ENCODE data around the gene CLIC1.
A peak's percentile ranks its signal among the peaks of the same experiment; 100 is the strongest.

The CLIC1 gene

GRCh38 chr6:31727717-31728671 lies 8.3 kb downstream of the CLIC1 start:
- no peak overlapping the region for H2BK12ac ChIP-seq (ENCODE audit: low read length)

DNA sequence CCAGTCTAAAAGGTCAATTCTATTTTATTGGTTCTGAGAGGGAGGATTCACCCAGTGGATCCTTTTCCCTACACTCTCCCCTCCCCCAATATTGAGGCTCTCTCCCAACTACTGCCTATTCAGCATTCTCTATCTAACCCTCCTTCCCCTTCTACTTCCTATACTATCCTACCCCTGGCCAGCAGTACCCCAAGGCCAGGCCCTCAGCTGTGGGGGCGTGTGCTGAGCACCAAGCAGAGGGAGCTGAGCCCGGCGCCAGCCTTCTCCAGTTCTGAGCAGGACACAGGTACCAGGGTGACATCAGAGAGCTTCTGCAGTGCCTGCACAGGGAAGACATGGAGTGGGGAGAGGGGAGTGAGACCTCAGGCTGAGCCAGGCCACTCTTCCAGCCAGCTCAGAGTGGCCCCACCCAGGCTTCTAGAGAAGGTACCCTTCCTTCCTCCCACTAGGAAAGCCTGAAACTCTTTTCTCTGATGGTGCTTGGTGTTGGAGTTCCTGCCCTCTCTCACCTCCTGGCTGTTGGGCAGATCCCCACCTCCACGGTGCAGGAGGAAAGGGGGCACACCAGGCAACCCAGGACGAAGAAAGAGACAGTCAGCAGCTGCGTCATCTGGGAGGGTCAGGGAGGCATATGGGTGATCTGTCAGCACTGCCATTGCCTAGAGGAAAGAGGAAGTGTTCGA lies 9.2 kb downstream of the CLIC1 start:
- Histone ChIP-seq H3K18ac (ENCODE audit: low read length) (no peak overlapping the region), H3K14ac (ENCODE audit: low read length) (no peak overlapping the region), H3K4me2 (ENCODE audit: low read length) (no peak overlapping the region), H3K79me1 (ENCODE audit: low read length) (peaks cover 7% of the 10 kb centered on the region), H3K23ac (ENCODE audit: low read length) (no peak overlapping the region), H4K12ac (ENCODE audit: low read depth, low read length) (no peak overlapping the region), H3K36me3 (ENCODE audit: control insufficient read depth in 1 of 2, insufficient read depth in 2 of 2, low read length in 2 of 2) (peaks cover 29 to 47% of the 10 kb centered on the region in 2 experiments), H3K27ac (ENCODE audit: low read depth, low read length) (no peak overlapping the region), H3K4ac (ENCODE audit: low read depth, low read length) (no peak overlapping the region), H4K8ac (ENCODE audit: low read depth, low read length) (no peak overlapping the region), H2BK5ac (ENCODE audit: low read depth, low read length, poor library complexity) (no peak overlapping the region), H4K91ac (ENCODE audit: low read depth, low read length) (no peak overlapping the region), H3K4me1 (ENCODE audit: control insufficient read depth in 1 of 2, insufficient read depth in 2 of 2, low read length in 2 of 2) (peaks cover 6 to 7% of the 10 kb centered on the region in 2 experiments), H2AK5ac (ENCODE audit: low read length) (no peak overlapping the region), H3K79me2 (ENCODE audit: control insufficient read depth, insufficient read depth, low read length, poor library complexity) (peaks cover 6% of the 10 kb centered on the region), H3K9me3 (ENCODE audit: insufficient read depth, low read depth, low read length) (no peaks in the 10 kb centered on the region), H2BK120ac (ENCODE audit: insufficient read depth, low read length, poor library complexity) (no peak overlapping the region), H3K9ac (ENCODE audit: low read length) (no peak overlapping the region), H3K4me3 (ENCODE audit: low read depth, low read length) (no peak overlapping the region), H2BK12ac (ENCODE audit: low read length) (no peak overlapping the region), H3K27me3 (ENCODE audit: insufficient read depth, low read length) (no peaks in the 10 kb centered on the region), H2AFZ (ENCODE audit: insufficient read depth, low read length, poor library complexity) (no peak overlapping the region)
- no CpG with 5 or more reads among the region's 7 CpGs for WGBS (ENCODE audit: extremely low coverage, insufficient coverage, insufficient read length)
- DNase-seq, result peak; percentile 27 to 29

More at GRCh38 chr6:31727717-31728671, 8.3 kb downstream of the CLIC1 start:
- Histone ChIP-seq H3K18ac (ENCODE audit: low read length) (peak overlapping the region; percentile 73), H3K4ac (ENCODE audit: low read depth, low read length) (no peak overlapping the region), H2BK120ac (ENCODE audit: insufficient read depth, low read length, poor library complexity) (no peak overlapping the region), H3K9ac (ENCODE audit: low read length) (no peak overlapping the region), H2AK5ac (ENCODE audit: low read length) (no peak overlapping the region), H3K9me3 (ENCODE audit: insufficient read depth, low read depth, low read length) (no peaks in the 10 kb centered on the region), H2BK5ac (ENCODE audit: low read depth, low read length, poor library complexity) (no peak overlapping the region), H3K14ac (ENCODE audit: low read length) (no peak overlapping the region), H3K79me2 (ENCODE audit: control insufficient read depth, insufficient read depth, low read length, poor library complexity) (peaks cover 6% of the 10 kb centered on the region), H4K12ac (ENCODE audit: low read depth, low read length) (no peak overlapping the region), H3K27me3 (ENCODE audit: insufficient read depth, low read length) (no peaks in the 10 kb centered on the region), H4K91ac (ENCODE audit: low read depth, low read length) (no peak overlapping the region), H3K4me1 (ENCODE audit: control insufficient read depth in 1 of 2, insufficient read depth in 2 of 2, low read length in 2 of 2) (peaks cover 6 to 7% of the 10 kb centered on the region in 2 experiments), H3K23ac (ENCODE audit: low read length) (no peak overlapping the region), H3K27ac (ENCODE audit: low read depth, low read length) (no peak overlapping the region), H3K79me1 (ENCODE audit: low read length) (peaks cover 7% of the 10 kb centered on the region), H2AFZ (ENCODE audit: insufficient read depth, low read length, poor library complexity) (no peak overlapping the region), H3K4me3 (ENCODE audit: low read depth, low read length) (no peak overlapping the region), H4K8ac (ENCODE audit: low read depth, low read length) (no peak overlapping the region), H3K4me2 (ENCODE audit: low read length) (peak overlapping the region; percentile 65), H3K36me3 (ENCODE audit: control insufficient read depth in 1 of 2, insufficient read depth in 2 of 2, low read length in 2 of 2) (peaks cover 34 to 52% of the 10 kb centered on the region in 2 experiments)
- no CpG with 5 or more reads among the region's 41 CpGs for WGBS (ENCODE audit: extremely low coverage, insufficient coverage, insufficient read length)
- no peak for DNase-seq

GRCh38 chr6:31725502-31726350 lies 10.6 kb downstream of the CLIC1 start:
- Histone ChIP-seq H3K79me2 (ENCODE audit: control insufficient read depth, insufficient read depth, low read length, poor library complexity) (peaks cover 6% of the 10 kb centered on the region), H3K36me3 (ENCODE audit: control insufficient read depth in 1 of 2, insufficient read depth in 2 of 2, low read length in 2 of 2) (peaks cover 21 to 36% of the 10 kb centered on the region in 2 experiments), H4K12ac (ENCODE audit: low read depth, low read length) (no peak overlapping the region), H2BK12ac (ENCODE audit: low read length) (no peak overlapping the region), H3K9me3 (ENCODE audit: insufficient read depth, low read depth, low read length) (no peaks in the 10 kb centered on the region), H3K4me3 (ENCODE audit: low read depth, low read length) (no peak overlapping the region), H2AFZ (ENCODE audit: insufficient read depth, low read length, poor library complexity) (no peak overlapping the region), H3K9ac (ENCODE audit: low read length) (no peak overlapping the region), H4K91ac (ENCODE audit: low read depth, low read length) (no peak overlapping the region), H2BK5ac (ENCODE audit: low read depth, low read length, poor library complexity) (no peak overlapping the region), H4K8ac (ENCODE audit: low read depth, low read length) (no peak overlapping the region), H3K18ac (ENCODE audit: low read length) (no peak overlapping the region), H3K4me1 (ENCODE audit: control insufficient read depth in 1 of 2, insufficient read depth in 2 of 2, low read length in 2 of 2) (peaks cover 6 to 7% of the 10 kb centered on the region in 2 experiments), H3K14ac (ENCODE audit: low read length) (no peak overlapping the region), H3K4me2 (ENCODE audit: low read length) (no peak overlapping the region), H3K23ac (ENCODE audit: low read length) (no peak overlapping the region), H3K4ac (ENCODE audit: low read depth, low read length) (no peak overlapping the region), H2BK120ac (ENCODE audit: insufficient read depth, low read length, poor library complexity) (no peak overlapping the region), H2AK5ac (ENCODE audit: low read length) (no peak overlapping the region), H3K27ac (ENCODE audit: low read depth, low read length) (no peak overlapping the region), H3K27me3 (ENCODE audit: insufficient read depth, low read length) (no peaks in the 10 kb centered on the region), H3K79me1 (ENCODE audit: low read length) (peaks cover 7% of the 10 kb centered on the region)
- WGBS (ENCODE audit: extremely low coverage, insufficient coverage, insufficient read length), result no CpG with 5 or more reads among the region's 12 CpGs
- DNase-seq, result peak in 1 of 2 donors; percentile 29

Data from trophoblast cell (in vitro differentiated cells and primary cell).